ENCODE results near the gene SNRPD3.
"Not testable (repeated sequence)": the region's sequence is repeated elsewhere in the genome, so short reads cannot be mapped to it uniquely, and the experiment has no call there.

Gene SNRPD3

DNA sequence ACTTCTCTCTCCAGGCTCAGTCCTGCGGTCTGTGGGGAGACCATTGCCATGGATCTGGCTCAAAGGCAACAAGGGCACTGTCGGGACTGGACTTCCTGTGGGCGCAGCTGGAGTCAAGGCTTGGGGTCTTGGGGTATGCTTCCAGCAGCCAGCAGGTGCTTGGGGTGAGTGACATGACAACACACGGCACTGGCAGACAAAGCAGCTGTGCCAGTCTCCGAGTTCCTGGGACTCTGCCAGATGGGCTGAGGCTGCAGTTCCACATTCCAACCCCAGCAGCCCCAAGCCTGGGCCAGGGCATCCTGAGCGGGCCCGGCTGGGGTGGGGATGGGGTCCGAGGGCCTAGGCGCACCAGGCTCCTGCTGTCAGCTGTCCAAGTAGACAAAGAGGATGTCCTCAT is 13.2 kb upstream of the SNRPD3 start:
- H3K4me3 ChIP-seq (ENCODE audit: low read length): no peak overlapping the region
- TF ChIP-seq, protein P1, sequence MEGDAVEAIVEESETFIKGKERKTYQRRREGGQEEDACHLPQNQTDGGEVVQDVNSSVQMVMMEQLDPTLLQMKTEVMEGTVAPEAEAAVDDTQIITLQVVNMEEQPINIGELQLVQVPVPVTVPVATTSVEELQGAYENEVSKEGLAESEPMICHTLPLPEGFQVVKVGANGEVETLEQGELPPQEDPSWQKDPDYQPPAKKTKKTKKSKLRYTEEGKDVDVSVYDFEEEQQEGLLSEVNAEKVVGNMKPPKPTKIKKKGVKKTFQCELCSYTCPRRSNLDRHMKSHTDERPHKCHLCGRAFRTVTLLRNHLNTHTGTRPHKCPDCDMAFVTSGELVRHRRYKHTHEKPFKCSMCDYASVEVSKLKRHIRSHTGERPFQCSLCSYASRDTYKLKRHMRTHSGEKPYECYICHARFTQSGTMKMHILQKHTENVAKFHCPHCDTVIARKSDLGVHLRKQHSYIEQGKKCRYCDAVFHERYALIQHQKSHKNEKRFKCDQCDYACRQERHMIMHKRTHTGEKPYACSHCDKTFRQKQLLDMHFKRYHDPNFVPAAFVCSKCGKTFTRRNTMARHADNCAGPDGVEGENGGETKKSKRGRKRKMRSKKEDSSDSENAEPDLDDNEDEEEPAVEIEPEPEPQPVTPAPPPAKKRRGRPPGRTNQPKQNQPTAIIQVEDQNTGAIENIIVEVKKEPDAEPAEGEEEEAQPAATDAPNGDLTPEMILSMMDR (IDR thresholded peaks at IDR 0.05; ENCODE audit: insufficient read depth, low read depth, low read length, missing control alignments): no peak
- DNase-seq (ENCODE audit: low read depth): no peak

DNA sequence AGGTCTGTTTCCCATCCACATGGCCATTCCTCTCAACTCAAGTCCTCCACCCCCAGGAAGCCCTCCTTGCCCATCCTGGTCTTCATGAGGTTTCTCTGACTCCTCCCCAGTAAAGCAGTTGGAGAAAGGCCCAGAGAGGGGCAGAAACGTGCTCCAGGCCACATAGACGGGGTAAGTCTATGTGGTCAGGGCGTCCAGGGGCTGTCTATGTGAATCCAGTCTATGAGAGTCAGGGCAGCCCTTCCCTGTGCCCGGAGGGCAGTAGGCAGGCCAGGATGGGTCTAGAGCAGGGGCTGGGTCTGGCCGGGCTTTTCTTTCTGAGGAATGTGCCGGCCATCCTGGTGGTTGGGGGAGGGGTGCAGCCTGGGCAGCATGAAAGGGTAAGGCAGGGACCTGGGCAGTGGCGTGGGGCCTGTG is 12.6 kb upstream of the SNRPD3 start:
- H3K4me3 ChIP-seq (ENCODE audit: low read length): no peak overlapping the region
- TF ChIP-seq, protein P1 (IDR thresholded peaks at IDR 0.05; ENCODE audit: insufficient read depth, low read depth, low read length, missing control alignments): no peak
- DNase-seq (ENCODE audit: low read depth): no peak

DNA sequence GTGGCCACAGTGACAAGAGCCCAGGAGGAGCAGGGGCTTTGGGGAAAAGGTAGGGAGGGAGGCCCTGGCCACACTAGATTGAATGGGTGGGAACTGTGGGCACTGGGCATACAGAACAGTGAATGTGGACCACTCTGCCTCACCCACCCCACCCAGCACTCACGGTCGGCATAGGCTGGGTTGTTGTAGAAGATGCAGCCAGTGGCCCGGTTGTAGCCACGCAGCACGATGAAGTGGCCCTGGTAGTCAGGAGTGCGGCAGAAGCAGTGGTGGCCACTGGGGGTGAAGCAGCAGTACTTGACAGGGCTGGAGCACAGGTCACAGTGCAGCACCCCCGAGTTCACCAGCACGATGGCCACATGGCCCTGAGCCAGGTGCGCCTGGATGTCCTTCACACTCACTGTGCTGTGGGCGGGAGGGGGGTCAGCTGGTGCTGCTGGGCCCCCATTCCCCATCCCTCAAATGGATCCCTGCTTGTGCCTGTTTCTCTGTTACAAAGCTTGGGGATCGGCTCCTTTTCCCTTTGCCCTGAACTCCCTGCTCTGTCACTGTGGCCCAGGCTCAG is 12.0 kb upstream of the SNRPD3 start:
- no peak for DNase-seq (ENCODE audit: low read depth)
- H3K4me3 ChIP-seq (ENCODE audit: low read length): no peak overlapping the region
- TF ChIP-seq, protein P1 (IDR thresholded peaks at IDR 0.05; ENCODE audit: insufficient read depth, low read depth, low read length, missing control alignments): no peak

DNA sequence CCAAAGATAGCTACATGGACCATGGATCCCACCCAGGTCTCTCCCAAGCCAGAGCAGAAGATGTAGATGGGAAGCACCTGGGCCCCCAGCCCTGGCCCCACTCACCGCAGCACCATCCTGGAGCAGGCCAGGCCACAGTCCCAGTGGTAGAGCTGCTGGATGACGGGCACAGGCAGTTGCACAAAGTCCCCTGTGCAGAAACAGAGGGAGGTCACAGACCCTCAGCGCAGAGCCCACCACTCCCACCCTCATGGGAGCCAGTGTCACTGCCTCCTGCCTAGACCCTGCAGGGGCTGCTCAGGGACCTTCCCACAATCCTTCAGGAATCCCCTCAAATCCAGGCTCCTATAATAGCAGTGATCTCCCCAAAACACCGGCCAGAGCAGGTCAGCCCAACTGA is 7.0 kb upstream of the SNRPD3 start:
- DNase-seq (ENCODE audit: low read depth): no peak
- TF ChIP-seq, protein P1 (IDR thresholded peaks at IDR 0.05; ENCODE audit: insufficient read depth, low read depth, low read length, missing control alignments): no peak
- H3K4me3 ChIP-seq (ENCODE audit: low read length): no peak overlapping the region

GRCh38 chr22:24550028-24550901 is 5.5 kb upstream of the SNRPD3 start:
- TF ChIP-seq, protein P1 (IDR thresholded peaks at IDR 0.05; ENCODE audit: insufficient read depth, low read depth, low read length, missing control alignments): no peak
- DNase-seq (ENCODE audit: low read depth): no peak

GRCh38 chr22:24550902-24551435 is 4.8 kb upstream of the SNRPD3 start:
- no peak for DNase-seq (ENCODE audit: low read depth)
- H3K4me3 ChIP-seq (ENCODE audit: low read length): no peak overlapping the region
- TF ChIP-seq, protein P1 (IDR thresholded peaks at IDR 0.05; ENCODE audit: insufficient read depth, low read depth, low read length, missing control alignments): no peak

More at GRCh38 chr22:24550028-24550901, 5.5 kb upstream of the SNRPD3 start:
- H3K4me3 ChIP-seq (ENCODE audit: low read length): no peak overlapping the region

DNA sequence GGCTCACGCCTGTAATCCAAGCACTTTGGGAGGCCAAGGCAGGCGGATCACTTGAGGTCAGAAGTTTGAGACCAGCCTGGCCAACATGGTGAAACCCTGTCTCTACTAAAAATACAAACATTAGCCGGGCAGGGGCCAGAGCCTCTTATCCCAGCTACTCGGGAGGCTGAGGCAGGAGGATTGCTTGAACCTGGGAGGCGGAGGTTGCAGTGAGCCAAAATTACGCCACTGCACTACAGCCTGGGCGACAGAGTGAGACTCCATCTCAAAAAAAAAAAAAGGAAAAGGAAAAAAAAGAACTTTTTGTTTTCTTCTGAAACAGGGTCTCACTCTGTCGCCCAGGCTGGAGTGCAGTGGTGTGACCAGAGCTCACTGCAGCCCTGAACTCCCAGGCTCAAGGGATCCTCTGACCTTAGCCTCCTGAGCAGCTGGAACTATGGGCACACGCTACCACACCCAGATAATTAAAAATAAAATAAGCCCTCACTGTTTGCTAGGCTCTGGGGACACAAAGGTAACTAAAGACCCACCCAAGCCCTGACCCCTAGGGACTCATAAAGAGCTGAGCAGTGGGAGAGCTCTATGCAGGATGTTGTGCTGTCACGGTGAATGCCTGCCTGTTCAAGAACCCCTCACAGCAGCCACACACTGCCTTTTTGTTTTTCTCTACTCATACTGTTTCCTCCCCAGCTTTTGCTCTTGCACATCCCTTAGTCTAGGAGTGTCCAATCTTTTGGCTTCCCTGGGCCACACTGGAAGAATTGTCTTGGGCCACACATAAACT is 3.1 kb upstream of the SNRPD3 start:
- H3K4me3 ChIP-seq (ENCODE audit: low read length); DNase-seq (ENCODE audit: low read depth): not testable (repeated sequence)

Data from epithelial cell of esophagus (primary cell).